ENCODE data around the gene RPL7A.

The RPL7A gene

DNA sequence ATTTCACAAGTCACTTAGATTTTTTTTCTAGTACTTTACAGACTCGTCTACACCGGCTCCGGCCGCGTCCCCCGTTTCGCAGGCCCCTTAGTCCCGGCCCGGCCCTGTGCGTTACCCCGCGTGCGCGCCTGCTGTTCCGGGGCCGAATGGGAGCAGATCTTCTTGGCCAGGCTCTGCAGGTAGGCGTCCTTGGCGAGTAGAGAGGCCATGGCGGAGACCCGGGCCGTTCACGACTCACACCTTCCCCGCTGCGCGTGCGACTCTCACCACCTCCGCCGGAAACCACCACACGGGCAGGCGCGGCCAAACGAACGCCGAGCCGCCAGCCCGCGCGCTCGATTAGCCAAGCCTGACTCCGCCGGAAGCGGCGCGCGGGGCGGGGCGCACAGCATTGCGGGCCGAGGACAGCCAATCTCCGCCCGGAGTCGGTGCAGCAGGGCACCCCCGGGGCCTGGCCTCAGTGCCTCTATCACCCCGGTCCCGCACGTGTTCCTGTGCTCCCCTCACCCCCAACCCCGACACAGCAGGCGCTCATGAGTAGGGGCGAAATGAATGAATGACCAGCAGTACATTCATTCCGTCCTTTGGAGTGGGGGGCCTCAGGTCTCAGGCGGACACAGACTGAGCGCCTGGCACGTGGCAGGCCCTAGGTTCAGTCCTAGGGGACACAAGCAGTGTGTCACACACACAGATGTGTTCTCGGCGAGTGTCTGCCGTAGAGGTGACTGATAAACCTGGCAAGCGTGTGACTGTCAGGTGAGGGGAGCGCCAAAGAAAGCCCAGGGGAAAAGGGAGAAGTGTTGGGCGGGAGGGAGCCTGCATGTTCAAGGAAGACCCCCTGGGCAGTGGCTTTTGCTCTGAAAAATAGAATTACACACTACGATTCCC lies 11.8 kb upstream of the RPL7A start, which contains the start of gene SURF6:
SURF6 (minus strand) TSS at position 265 of the 888 bp plus-strand sequence; CDS start at position 209, 56 bp downstream.
- H3K4me3 ChIP-seq (ENCODE audit: low read depth, low read length), result peak within 1 kb of the TSS; percentile 94
- TF ChIP-seq, protein P1, sequence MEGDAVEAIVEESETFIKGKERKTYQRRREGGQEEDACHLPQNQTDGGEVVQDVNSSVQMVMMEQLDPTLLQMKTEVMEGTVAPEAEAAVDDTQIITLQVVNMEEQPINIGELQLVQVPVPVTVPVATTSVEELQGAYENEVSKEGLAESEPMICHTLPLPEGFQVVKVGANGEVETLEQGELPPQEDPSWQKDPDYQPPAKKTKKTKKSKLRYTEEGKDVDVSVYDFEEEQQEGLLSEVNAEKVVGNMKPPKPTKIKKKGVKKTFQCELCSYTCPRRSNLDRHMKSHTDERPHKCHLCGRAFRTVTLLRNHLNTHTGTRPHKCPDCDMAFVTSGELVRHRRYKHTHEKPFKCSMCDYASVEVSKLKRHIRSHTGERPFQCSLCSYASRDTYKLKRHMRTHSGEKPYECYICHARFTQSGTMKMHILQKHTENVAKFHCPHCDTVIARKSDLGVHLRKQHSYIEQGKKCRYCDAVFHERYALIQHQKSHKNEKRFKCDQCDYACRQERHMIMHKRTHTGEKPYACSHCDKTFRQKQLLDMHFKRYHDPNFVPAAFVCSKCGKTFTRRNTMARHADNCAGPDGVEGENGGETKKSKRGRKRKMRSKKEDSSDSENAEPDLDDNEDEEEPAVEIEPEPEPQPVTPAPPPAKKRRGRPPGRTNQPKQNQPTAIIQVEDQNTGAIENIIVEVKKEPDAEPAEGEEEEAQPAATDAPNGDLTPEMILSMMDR (IDR thresholded peaks at IDR 0.05; ENCODE audit: low read depth, low read length), result no peak

DNA sequence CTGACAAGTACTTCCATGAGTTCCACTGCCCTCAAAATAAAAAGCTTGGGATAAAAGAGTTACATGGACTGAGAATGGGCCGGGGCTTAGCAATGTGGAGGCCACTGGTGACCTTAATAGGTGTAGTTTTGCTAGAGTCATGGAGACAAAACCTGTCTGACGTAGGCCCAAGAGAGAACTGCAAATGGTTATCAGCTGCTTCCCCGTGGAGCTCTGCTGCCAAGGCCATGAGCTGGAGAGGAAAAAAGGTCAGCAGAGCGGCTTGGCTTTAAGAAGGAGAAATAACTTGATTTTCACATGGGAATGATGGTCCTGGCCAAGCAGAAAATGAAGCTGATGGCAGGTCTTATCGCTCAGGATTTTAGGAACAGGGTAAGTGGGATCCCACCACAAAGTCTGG lies 8.4 kb upstream of the RPL7A start:
- no peak overlapping the region for H3K4me3 ChIP-seq (ENCODE audit: low read depth, low read length)
- TF ChIP-seq, protein P1 (IDR thresholded peaks at IDR 0.05; ENCODE audit: low read depth, low read length), result no peak

DNA sequence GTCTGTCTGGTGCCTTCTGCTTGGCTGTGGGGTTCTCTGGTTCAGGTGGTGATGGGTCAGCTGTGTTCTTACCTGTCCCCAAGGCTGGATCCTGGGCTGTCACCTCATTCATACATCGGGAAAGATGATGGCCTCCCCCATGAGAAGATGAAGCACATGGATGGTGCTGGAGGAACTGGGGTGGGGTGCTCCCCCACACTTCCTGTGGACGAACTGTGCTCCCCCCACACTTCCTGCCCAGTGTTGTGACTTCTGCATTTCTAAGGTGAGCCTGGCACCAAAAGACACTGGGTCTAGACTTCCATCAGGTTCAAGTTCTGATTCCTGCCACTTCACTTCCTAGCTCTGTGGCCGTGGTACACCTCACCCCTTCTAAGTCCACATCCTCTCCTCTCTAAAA lies 7.8 kb upstream of the RPL7A start:
- TF ChIP-seq, protein P1 (IDR thresholded peaks at IDR 0.05; ENCODE audit: low read depth, low read length), result no peak
- H3K4me3 ChIP-seq (ENCODE audit: low read depth, low read length), result no peak overlapping the region

DNA sequence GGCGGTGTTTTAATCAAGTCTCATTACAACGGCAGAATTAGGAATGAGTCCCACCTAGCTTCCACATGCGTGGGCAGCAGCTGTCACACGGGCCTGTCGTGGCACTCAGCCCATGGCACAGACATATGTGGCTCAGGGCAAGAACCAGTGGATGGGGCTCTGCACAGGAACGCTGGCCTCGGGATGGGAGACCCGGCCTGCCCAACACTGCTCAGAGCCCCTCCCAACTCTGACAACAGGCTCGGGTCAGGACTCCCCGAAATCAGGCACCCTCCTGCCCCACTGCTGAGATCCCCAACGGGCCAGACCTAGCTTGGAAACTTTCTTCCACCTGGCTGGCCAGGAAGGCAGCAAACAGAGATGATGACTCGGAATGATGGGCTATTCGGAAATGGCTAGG lies 7.1 kb upstream of the RPL7A start:
- H3K4me3 ChIP-seq (ENCODE audit: low read depth, low read length), result no peak overlapping the region
- TF ChIP-seq, protein P1 (IDR thresholded peaks at IDR 0.05; ENCODE audit: low read depth, low read length), result no peak

DNA sequence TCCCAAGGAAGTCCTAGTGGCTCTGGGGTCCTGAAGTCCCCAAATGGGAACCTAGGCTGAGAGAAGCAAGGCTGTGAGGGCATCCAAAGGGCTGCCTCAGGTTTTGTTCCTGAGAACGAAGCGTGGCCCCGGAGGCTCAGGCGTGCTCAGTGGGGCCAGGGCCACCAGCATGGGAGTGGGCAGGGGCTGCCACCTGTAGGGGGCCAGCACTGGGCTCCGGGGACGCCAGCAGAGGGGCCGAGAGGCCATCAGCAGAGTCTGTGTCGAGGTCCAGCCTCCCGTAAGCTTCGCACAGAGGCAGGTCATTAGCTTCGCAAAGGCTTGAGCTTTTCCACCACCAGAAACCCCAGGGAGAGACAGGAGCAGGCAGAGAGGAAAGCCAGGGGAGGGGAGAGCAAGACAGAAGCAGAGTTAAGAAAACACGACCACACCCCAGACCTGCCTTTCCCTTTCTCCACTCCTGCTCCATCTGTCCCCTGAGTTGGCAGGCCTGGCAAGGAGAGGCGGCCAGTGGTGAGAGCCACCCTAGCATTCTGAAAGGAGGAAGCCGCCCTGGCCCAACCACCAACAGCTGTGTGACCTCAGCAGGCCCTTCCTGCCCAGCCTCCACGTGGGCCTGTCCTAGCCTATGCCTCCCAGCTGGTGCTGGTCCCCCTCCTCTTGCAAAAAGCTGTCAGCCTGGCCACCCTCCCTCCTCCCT lies 6.5 kb upstream of the RPL7A start:
- H3K4me3 ChIP-seq (ENCODE audit: low read depth, low read length), result no peak overlapping the region
- TF ChIP-seq, protein P1 (IDR thresholded peaks at IDR 0.05; ENCODE audit: low read depth, low read length), result no peak

DNA sequence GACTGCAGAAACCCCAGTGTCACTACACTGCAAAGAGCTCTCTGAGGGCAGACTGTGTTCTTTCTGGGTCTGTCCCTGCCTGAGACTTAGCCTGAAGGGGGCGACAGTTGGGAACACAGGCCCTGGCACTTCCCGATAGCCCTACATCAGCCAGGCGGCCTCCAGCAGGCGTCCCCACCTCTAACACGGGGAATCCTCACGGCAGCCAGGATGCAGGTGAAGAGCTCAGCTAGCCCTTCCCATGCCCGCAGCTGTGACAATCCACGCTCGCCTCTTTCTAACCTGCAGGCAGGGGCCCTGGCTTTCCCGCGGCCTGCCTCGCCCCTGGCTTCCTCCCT lies 6.0 kb upstream of the RPL7A start:
- no peak overlapping the region for H3K4me3 ChIP-seq (ENCODE audit: low read depth, low read length)
- TF ChIP-seq, protein P1 (IDR thresholded peaks at IDR 0.05; ENCODE audit: low read depth, low read length), result no peak

DNA sequence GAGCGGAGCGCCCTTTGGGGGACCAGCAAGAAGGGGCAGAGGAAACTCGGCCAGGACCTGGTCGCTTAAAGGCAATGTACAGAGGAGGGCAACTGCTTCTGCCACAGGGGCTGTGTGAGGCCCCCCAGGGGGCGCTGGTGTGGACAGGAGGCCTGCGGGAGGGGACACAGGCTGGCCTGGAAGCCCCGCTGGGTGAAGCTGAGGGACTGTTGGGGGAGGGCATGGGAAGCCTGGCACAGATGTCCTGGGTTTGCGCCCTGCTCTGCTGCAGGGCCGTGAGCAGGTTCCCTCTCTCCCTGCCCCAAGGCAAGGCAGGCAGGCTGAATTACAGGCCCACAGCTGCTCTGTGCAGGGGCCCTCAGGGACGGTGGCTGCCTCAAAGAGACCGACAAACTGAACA lies 5.4 kb upstream of the RPL7A start:
- TF ChIP-seq, protein P1 (IDR thresholded peaks at IDR 0.05; ENCODE audit: low read depth, low read length), result no peak
- no peak overlapping the region for H3K4me3 ChIP-seq (ENCODE audit: low read depth, low read length)
